GM12878 (cell line): ENCODE measurements around the gene PPFIA3. TPM values are rescaled to one million over a fixed set of nuclear protein-coding genes. Genes with fewer than 3 reads are reported as not detected.
A peak's percentile ranks its signal among the peaks of the same experiment; 100 is the strongest.

ENCODE experiments used
- ATAC-seq: fragments of 200-7000 bp; cut with Tn5 transposase; 3 replicates; pipeline ENCODE4 v1.9.1; 2020; ENCODE audit warnings: mild to moderate bottlenecking, moderate library complexity
- BruUV-seq: library from RNA; stranded (reverse); fragments of 400-500 nt; replicated peaks from 2 replicates; lab custom pipeline; 2021; lab: Mats Ljungman, UMichigan
- CTCF ChIA-PET: fragments of 300-600 bp; sonication (Branson Sonifier 250); formaldehyde crosslinking; extraction: SDS; loops from one replicate; lab custom pipeline; 2021; ENCODE audit warnings: inconsistent platforms; lab: Yijun Ruan, JAX
- POLR2A ChIA-PET: fragments of 350-600 bp; formaldehyde crosslinking; extraction: SDS; loops from one replicate; lab custom pipeline; 2021; ENCODE audit warnings: inconsistent platforms; lab: Charles Lee
- RAD21 ChIA-PET: fragments of 300-600 bp; sonication (Branson Sonifier 250); formaldehyde crosslinking; loops from one replicate; lab custom pipeline; 2023; ENCODE audit warnings: antibody characterized with exemption; ENCODE audit not compliant: unreplicated experiment; lab: Charles Lee
- SMC1A ChIA-PET: fragments of 300-600 bp; sonication (Branson Sonifier 250); formaldehyde crosslinking; loops from one replicate; lab custom pipeline; 2023; ENCODE audit not compliant: unreplicated experiment, uncharacterized antibody; lab: Charles Lee
- DNase-seq: peaks from one replicate; pipeline ENCODE4 v3.0.0-alpha.2; 2011; ENCODE audit warnings: low read depth, low spot score
- FAIRE-seq: peaks from 3 replicates; lab custom pipeline; 2011; peaks lifted over from hg19 to GRCh38; lab: Jason Lieb, UNC
- H2AFZ ChIP-seq: 2 replicates; pipeline ENCODE4 v1.6.0; 2011; ENCODE audit warnings: low read depth, low read length, control low read depth; ENCODE audit not compliant: control insufficient read depth
- H3K27ac ChIP-seq: 2 replicates; pipeline ENCODE4 v1.5.1; 2011; ENCODE audit warnings: control low read depth; ENCODE audit not compliant: control insufficient read depth, insufficient read depth
- H3K27me3 ChIP-seq, 2 experiments: replicated peaks in 1 of 2; 2 replicates each; pipeline versions ENCODE4 v1.6.0 to v1.6.1; 2011; ENCODE audit warnings: low read length in 1 of 2; ENCODE audit not compliant: control insufficient read depth in 2 of 2, insufficient read depth in 2 of 2
- H3K36me3 ChIP-seq, 2 experiments: 2 replicates each; pipeline ENCODE4 v1.5.1; 2011; ENCODE audit warnings: low read length in 1 of 2; ENCODE audit not compliant: control insufficient read depth in 2 of 2, insufficient read depth in 2 of 2
- H3K4me1 ChIP-seq: 2 replicates; pipeline ENCODE4 v1.6.1; 2011; ENCODE audit warnings: mild to moderate bottlenecking, low read length, moderate library complexity, mixed read lengths; ENCODE audit not compliant: control insufficient read depth, insufficient read depth
- H3K4me2 ChIP-seq: 2 replicates; pipeline ENCODE4 v1.6.0; 2011; ENCODE audit warnings: control low read depth; ENCODE audit not compliant: control insufficient read depth, insufficient read depth
- H3K4me3 ChIP-seq: fragments of 200-600 bp; sonication (generic); 2 replicates; pipeline ENCODE4 v1.5.1; 2016
- H3K79me2 ChIP-seq: 2 replicates; pipeline ENCODE4 v1.6.0; 2011; ENCODE audit warnings: low read length; ENCODE audit not compliant: control insufficient read depth, insufficient read depth
- H3K9ac ChIP-seq: 2 replicates; pipeline ENCODE4 v1.8.0; 2011; ENCODE audit warnings: low read length, control low read depth, mixed read lengths; ENCODE audit not compliant: control insufficient read depth, insufficient read depth
- H3K9me3 ChIP-seq: replicated peaks from 3 replicates; pipeline ENCODE4 v1.5.1; 2011; ENCODE audit warnings: mild to moderate bottlenecking, low read length; ENCODE audit not compliant: control insufficient read depth, insufficient read depth
- H4K20me1 ChIP-seq: 2 replicates; pipeline ENCODE4 v1.6.0; 2011; ENCODE audit not compliant: control insufficient read depth, insufficient read depth
- BHLHE40 ChIP-seq, 2 experiments: fragments of 450-650 bp in 1 of 2; IDR thresholded peaks; 2 replicates each; pipeline ENCODE4 v1.6.1; 2011 to 2017; ENCODE audit warnings: low read depth in 2 of 2, borderline replicate concordance in 1 of 2, improper control_type of control experiment in 1 of 2, low read length in 1 of 2, mild to moderate bottlenecking in 1 of 2
- POLR2A ChIP-seq: IDR thresholded peaks from 2 replicates; pipeline ENCODE4 v1.6.1; 2011; ENCODE audit warnings: low read depth, mild to moderate bottlenecking, low read length
- REST ChIP-seq: IDR thresholded peaks from 2 replicates; pipeline ENCODE4 v1.6.1; 2012; ENCODE audit warnings: mild to moderate bottlenecking, low read depth, low read length
- WGBS: methylation state at CpG from one replicate; pipeline ENCODE4 v1.1.6; 2016; ENCODE audit warnings: low lambda C conversion rate; ENCODE audit not compliant: insufficient replicate concordance, insufficient coverage; ENCODE audit errors: missing lambda C conversion rate; 5-methylcytosine and 5-hydroxymethylcytosine counted together
- in situ Hi-C: fragments of 300-500 bp; cut with MboI; formaldehyde crosslinking; loops from 9 replicates; pipeline ENCODE4 v1.14.3; 2018; ENCODE audit warnings: mixed read lengths
- intact Hi-C: fragments of 100-400 bp; cut with micrococcal nuclease; formaldehyde crosslinking; loops from one replicate; pipeline ENCODE4 v1.14.2; 2022; ENCODE audit not compliant: unreplicated experiment
- polyA plus RNA-seq, 11 experiments: library from polyadenylated mRNA; depleted of rRNA in 4 of 11; unstranded in 6 of 11; stranded (reverse) in 5 of 11; fragments of >200 nt; fragmentation: Nextera tagmentation in 4 of 11; fragmentation: Illumina TruSeq in 1 of 11; extraction: Ambion mirVana in 4 of 11; extraction: Trizol in 1 of 11; gene quantifications; 1 replicate in 1 of 11; 2 replicates in 10 of 11; pipeline versions ENCODE4 v1.2.1 to v1.2.3, GENCODE V29; 2011 to 2016; ENCODE audit warnings: inconsistent platforms in 2 of 11, missing spikeins in 2 of 11, low read depth in 1 of 11
- total RNA-seq, 4 experiments: library from RNA; depleted of rRNA in 3 of 4; stranded (reverse); fragments of >200 nt in 3 of 4; fragmentation: Illumina TruSeq in 1 of 4; extraction: Trizol in 1 of 4; gene quantifications; 2 replicates each; pipeline versions ENCODE4 v1.2.1 to v1.2.3, GENCODE V29; 2013 to 2021

Gene PPFIA3
- total and polyA plus RNA-seq, 10 of the 15 experiments (the other 5 are each of a cell fraction or from before 2014, with no cell fraction given): 0.11 to 1.7 (median 0.73) TPM; not detected in 3

DNA sequence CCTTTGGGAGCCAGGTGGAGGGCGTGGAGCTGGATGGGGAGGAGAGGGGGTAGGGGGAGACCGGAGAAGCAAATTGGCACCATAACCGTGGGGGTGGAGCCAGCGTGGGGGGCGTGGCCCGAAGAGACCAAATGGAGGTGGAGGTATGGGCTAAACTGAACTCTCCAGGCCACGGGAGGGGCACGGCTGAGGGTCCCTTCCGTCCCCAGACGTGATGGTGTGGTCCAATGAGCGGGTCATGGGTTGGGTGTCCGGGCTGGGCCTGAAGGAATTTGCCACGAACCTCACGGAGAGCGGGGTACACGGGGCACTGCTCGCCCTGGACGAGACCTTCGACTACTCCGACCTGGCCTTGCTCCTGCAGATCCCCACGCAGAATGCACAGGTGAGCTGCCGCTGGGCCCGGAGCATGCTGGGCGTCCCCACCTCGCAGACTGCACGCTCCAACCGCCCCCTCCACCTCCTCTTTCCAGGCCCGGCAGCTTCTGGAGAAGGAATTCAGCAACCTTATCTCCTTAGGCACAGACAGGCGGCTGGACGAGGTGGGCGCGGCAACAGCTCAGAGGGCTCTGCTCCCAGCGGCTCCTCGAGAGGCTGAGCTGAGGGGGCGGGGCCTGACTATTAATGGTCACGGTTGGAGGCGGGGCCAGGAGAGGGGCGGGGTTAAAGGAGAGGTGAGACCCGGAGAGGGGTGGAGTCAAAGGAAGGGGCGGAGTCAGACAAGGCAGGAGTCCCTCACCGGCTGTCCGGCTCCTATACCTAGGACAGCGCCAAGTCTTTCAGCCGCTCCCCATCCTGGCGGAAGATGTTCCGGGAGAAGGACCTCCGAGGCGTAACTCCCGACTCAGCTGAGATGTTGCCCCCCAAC lies 29.7 kb downstream of the PPFIA3 start:
- Histone ChIP-seq H3K9ac (no peak overlapping the region), H2AFZ (no peak overlapping the region), H3K36me3 (no peaks in the 10 kb centered on the region), H3K27ac (no peak overlapping the region), H3K4me3 (no peak overlapping the region), H3K4me2 (peak overlapping the region; percentile 82; the same call in 1 of the 2 replicates), H3K9me3 (peaks cover 4% of the 10 kb centered on the region; the same call in 2 of the 3 replicates), H3K4me1 (peaks cover 10% of the 10 kb centered on the region), H3K27me3 (peaks cover 6 to 22% of the 10 kb centered on the region in 2 experiments), H3K79me2 (no peaks in the 10 kb centered on the region), H4K20me1 (no peaks in the 10 kb centered on the region)
- CTCF ChIA-PET: interaction anchor here (0.7 to 6.0 kb wide), 3 partner anchors 35 to 50 kb away, joined by 3 to 54 read pairs (median 9); partner anchors contain the start of gene LIN7B
- TF ChIP-seq BHLHE40 (IDR thresholded peaks at IDR 0.05; ENCODE audit: borderline replicate concordance in 1 of 2, low read depth in 2 of 2, low read length in 1 of 2): 0 out of 4 replicates have a peak, but pooled peaks of 1 of the 2 experiments have one; percentile 2
- peak; percentile 59; the same call in 1 of the 2 replicates for TF ChIP-seq REST
- no peak for TF ChIP-seq POLR2A
- FAIRE-seq (peak; percentile 41), DNase-seq (no peak), ATAC-seq (peak; percentile 71)
- POLR2A ChIA-PET: interaction anchor here (0.6 kb wide), 2 partner anchors 22 to 28 kb away, joined by 3 to 4 read pairs; no protein-coding TSS in a partner anchor
- BruUV-seq: no TSS peak
- RAD21 ChIA-PET: interaction anchor here (1.0 kb wide), 1 partner anchor 52 kb away, joined by 4 read pairs; no protein-coding TSS in a partner anchor
- SMC1A ChIA-PET: no interaction called here
- intact Hi-C loops: loop anchor here (5.0 kb wide), 1 partner anchor 58 kb away; no protein-coding TSS in a partner anchor
- 20% methylated on average over 42 of the region's 49 CpGs for WGBS
- in situ Hi-C loops: no loop called here
